Bronchial epithelial cell (primary cell): ENCODE measurements around the gene PTGES2. TPM values are rescaled to one million over a fixed set of nuclear protein-coding genes. Genes with fewer than 3 reads are reported as not detected.

Experiments
- DNase-seq: peaks from one replicate; pipeline ENCODE4 v3.0.0-alpha.2; 2010; ENCODE audit warnings: low read depth
- FAIRE-seq: peaks from 2 replicates; lab custom pipeline; 2011; peaks lifted over from hg19 to GRCh38; lab: Jason Lieb, UNC
- H3K27me3 ChIP-seq: 2 replicates; pipeline ENCODE4 v1.5.1; 2011; ENCODE audit warnings: low read length; ENCODE audit not compliant: control insufficient read depth, insufficient read depth
- H3K36me3 ChIP-seq: 2 replicates; pipeline ENCODE4 v1.5.1; 2011; ENCODE audit warnings: low read length; ENCODE audit not compliant: control insufficient read depth, insufficient read depth
- H3K4me3 ChIP-seq: 2 replicates; pipeline ENCODE4 v1.5.1; 2011; ENCODE audit warnings: mild to moderate bottlenecking, low read depth, low read length, control low read depth
- CTCF ChIP-seq: IDR thresholded peaks from 2 replicates; pipeline ENCODE4 v1.5.1; 2011; ENCODE audit warnings: mild to moderate bottlenecking, moderate library complexity, low read length, control low read depth, inconsistent platforms; ENCODE audit not compliant: insufficient read depth, severe bottlenecking
- total RNA-seq: library from RNA; depleted of rRNA; stranded (reverse); fragments of >200 nt; gene quantifications from 2 replicates; pipeline ENCODE4 v1.2.1, GENCODE V29; 2014

Gene PTGES2
- total RNA-seq, 1 donor from 2014 or later, result 130 TPM

- DNase-seq, result no peak
- H3K27me3 ChIP-seq, result no peaks in the 10 kb centered on the region
- FAIRE-seq, result no peak
- H3K36me3 ChIP-seq, result no peaks in the 10 kb centered on the region
- no peak overlapping the region for H3K4me3 ChIP-seq
- no peak for TF ChIP-seq CTCF
These were observed 56.7 kb downstream of the PTGES2 start for GRCh38 chr9:128070874-128071273.

Other genes with a start within 250 kb of the PTGES2 start
- 18.2 and 18.4 TPM in 2 replicates for gene ST6GALNAC6, start 228.1 kb downstream of the PTGES2 start, total RNA-seq
- gene ST6GALNAC4, start 210.7 kb downstream of the PTGES2 start, total RNA-seq, result 21.3 and 21.8 TPM in 2 replicates
- gene PIP5KL1, start 197.0 kb downstream of the PTGES2 start, total RNA-seq, result 2.1 and 5.1 TPM in 2 replicates
- gene DPM2, start 189.9 kb downstream of the PTGES2 start, total RNA-seq, result 11.8 and 17.4 TPM in 2 replicates
- 7.4 and 41.3 TPM in 2 replicates for gene EEIG1, start 146.7 kb downstream of the PTGES2 start, total RNA-seq
- gene NAIF1, start 60.4 kb downstream of the PTGES2 start, total RNA-seq, result 10.3 and 12.4 TPM in 2 replicates
- gene SLC25A25, start 59.5 kb downstream of the PTGES2 start, total RNA-seq, result 12.6 and 17.2 TPM in 2 replicates
- 48.4 and 110 TPM in 2 replicates for gene LCN2, start 21.7 kb upstream of the PTGES2 start, total RNA-seq
- gene BBLN, start 32.5 kb upstream of the PTGES2 start, total RNA-seq, result 28.2 and 29.4 TPM in 2 replicates
- gene CIZ1, start 63.8 kb upstream of the PTGES2 start, total RNA-seq, result 15.0 and 32.0 TPM in 2 replicates
- 0.53 and 0.77 TPM in 2 replicates for gene DNM1, start 75.7 kb upstream of the PTGES2 start, total RNA-seq
- gene GOLGA2, start 148.3 kb upstream of the PTGES2 start, total RNA-seq, result 54.8 and 70.9 TPM in 2 replicates
- 30.0 and 30.7 TPM in 2 replicates for gene SWI5, start 148.5 kb upstream of the PTGES2 start, total RNA-seq
- 18.8 and 19.2 TPM in 2 replicates for gene TRUB2, start 194.7 kb upstream of the PTGES2 start, total RNA-seq
- 24.7 and 28.8 TPM in 2 replicates for gene COQ4, start 195.1 kb upstream of the PTGES2 start, total RNA-seq
- 19.7 and 34.8 TPM in 2 replicates for gene SLC27A4, start 212.8 kb upstream of the PTGES2 start, total RNA-seq
- gene URM1, start 243.6 kb upstream of the PTGES2 start, total RNA-seq, result 17.9 and 23.0 TPM in 2 replicates